ENCODE data around the gene CPT1C. TPM values are rescaled to one million over a fixed set of nuclear protein-coding genes. Genes with fewer than 3 reads are reported as not detected.

CPT1C gene
- total and polyA plus RNA-seq, 2 experiments from 2014 or later, result 6.2 to 6.8 TPM

GRCh38 chr19:49710372-49710951, 19.5 kb downstream of the CPT1C start:
- Histone ChIP-seq H3K4me1 (ENCODE audit: insufficient read depth) (no peaks in the 10 kb centered on the region), H3K9me3 (ENCODE audit: low read depth) (no peaks in the 10 kb centered on the region), H3K27me3 (no peaks in the 10 kb centered on the region), H3K27ac (no peak overlapping the region), H2AFZ (no peak overlapping the region), H4K20me1 (ENCODE audit: insufficient read depth, poor library complexity, severe bottlenecking) (no peaks in the 10 kb centered on the region), H3K4me3 (no peak overlapping the region), H3K36me3 (replicated peaks; ENCODE audit: insufficient read depth, low read depth) (no peaks in the 10 kb centered on the region), H3K79me2 (no peaks in the 10 kb centered on the region), H3K4me2 (no peak overlapping the region), H3K9me2 (replicated peaks; ENCODE audit: insufficient read depth) (no peaks in the 10 kb centered on the region)
- WGBS (ENCODE audit: low lambda C conversion rate, missing lambda C conversion rate), result 94% methylated on average over 20 of the region's 20 CpGs
- no peak for DNase-seq (ENCODE audit: low spot score)
- no peak for TF ChIP-seq EZH2phosphoT487 (IDR thresholded peaks at IDR 0.05; ENCODE audit: low read depth, severe bottlenecking, unreplicated experiment)
- TF ChIP-seq EZH2 (IDR thresholded peaks at IDR 0.05; ENCODE audit: borderline replicate concordance), result no peak
- no peak for TF ChIP-seq CTCF (IDR thresholded peaks at IDR 0.05; ENCODE audit: poor library complexity)

- Histone ChIP-seq H3K4me2 (no peak overlapping the region), H3K79me2 (no peaks in the 10 kb centered on the region), H3K9me3 (ENCODE audit: low read depth) (no peaks in the 10 kb centered on the region), H2AFZ (no peak overlapping the region), H3K27me3 (no peaks in the 10 kb centered on the region), H3K4me1 (ENCODE audit: insufficient read depth) (no peaks in the 10 kb centered on the region), H3K36me3 (replicated peaks; ENCODE audit: insufficient read depth, low read depth) (no peaks in the 10 kb centered on the region), H3K9me2 (replicated peaks; ENCODE audit: insufficient read depth) (no peaks in the 10 kb centered on the region), H4K20me1 (ENCODE audit: insufficient read depth, poor library complexity, severe bottlenecking) (no peaks in the 10 kb centered on the region), H3K4me3 (no peak overlapping the region), H3K27ac (no peak overlapping the region)
- WGBS (ENCODE audit: low lambda C conversion rate, missing lambda C conversion rate), result 82% methylated on average over 16 of the region's 20 CpGs
- no peak for DNase-seq (ENCODE audit: low spot score)
- TF ChIP-seq CTCF (IDR thresholded peaks at IDR 0.05; ENCODE audit: poor library complexity) (no peak), EZH2 (IDR thresholded peaks at IDR 0.05; ENCODE audit: borderline replicate concordance) (no peak)
Observed at GRCh38 chr19:49712397-49712859, 21.5 kb downstream of the CPT1C start.

- Histone ChIP-seq H4K20me1 (ENCODE audit: insufficient read depth, poor library complexity, severe bottlenecking) (no peaks in the 10 kb centered on the region), H3K4me1 (ENCODE audit: insufficient read depth) (no peaks in the 10 kb centered on the region), H2AFZ (no peak overlapping the region), H3K4me2 (no peak overlapping the region), H3K9me2 (replicated peaks; ENCODE audit: insufficient read depth) (no peaks in the 10 kb centered on the region), H3K36me3 (replicated peaks; ENCODE audit: insufficient read depth, low read depth) (no peaks in the 10 kb centered on the region), H3K27ac (no peak overlapping the region), H3K79me2 (no peaks in the 10 kb centered on the region), H3K27me3 (no peaks in the 10 kb centered on the region), H3K4me3 (no peak overlapping the region), H3K9me3 (ENCODE audit: low read depth) (no peaks in the 10 kb centered on the region)
- DNase-seq (ENCODE audit: low spot score), result no peak
- no peak for TF ChIP-seq EZH2 (IDR thresholded peaks at IDR 0.05; ENCODE audit: borderline replicate concordance)
- TF ChIP-seq CTCF (IDR thresholded peaks at IDR 0.05; ENCODE audit: poor library complexity), result no peak
- no peak for TF ChIP-seq EZH2phosphoT487 (IDR thresholded peaks at IDR 0.05; ENCODE audit: low read depth, severe bottlenecking, unreplicated experiment)
- 73% methylated on average over 7 of the region's 8 CpGs for WGBS (ENCODE audit: low lambda C conversion rate, missing lambda C conversion rate)
Observed at GRCh38 chr19:49713236-49713845, 22.4 kb downstream of the CPT1C start.

Measured in hepatocyte (in vitro differentiated cells).